ENCODE data around the gene LMX1B.

The LMX1B gene

DNA sequence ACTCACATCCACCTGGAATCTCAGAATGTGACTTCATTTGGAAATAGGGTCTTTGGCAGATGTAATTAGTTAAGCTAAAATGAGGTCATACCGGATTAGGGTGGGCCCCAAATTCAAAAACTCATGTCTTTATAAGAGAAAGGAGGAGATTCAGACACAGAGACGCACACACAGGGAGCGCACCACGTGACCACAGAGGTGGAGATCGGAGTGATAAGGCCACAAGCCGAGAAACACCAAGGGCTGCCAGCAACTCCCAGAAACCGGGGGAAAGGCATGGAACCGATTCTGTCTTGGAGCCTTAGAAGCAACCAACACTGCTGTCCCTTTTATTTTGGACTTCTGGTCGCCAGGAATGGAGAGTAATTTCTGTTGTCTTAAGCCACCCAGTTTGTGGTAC, 31.8 kb upstream of the LMX1B start:
- TF ChIP-seq, protein P1, sequence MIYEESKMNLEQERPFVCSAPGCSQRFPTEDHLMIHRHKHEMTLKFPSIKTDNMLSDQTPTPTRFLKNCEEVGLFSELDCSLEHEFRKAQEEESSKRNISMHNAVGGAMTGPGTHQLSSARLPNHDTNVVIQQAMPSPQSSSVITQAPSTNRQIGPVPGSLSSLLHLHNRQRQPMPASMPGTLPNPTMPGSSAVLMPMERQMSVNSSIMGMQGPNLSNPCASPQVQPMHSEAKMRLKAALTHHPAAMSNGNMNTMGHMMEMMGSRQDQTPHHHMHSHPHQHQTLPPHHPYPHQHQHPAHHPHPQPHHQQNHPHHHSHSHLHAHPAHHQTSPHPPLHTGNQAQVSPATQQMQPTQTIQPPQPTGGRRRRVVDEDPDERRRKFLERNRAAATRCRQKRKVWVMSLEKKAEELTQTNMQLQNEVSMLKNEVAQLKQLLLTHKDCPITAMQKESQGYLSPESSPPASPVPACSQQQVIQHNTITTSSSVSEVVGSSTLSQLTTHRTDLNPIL (CRISPR knock-in tag; IDR thresholded peaks at IDR 0.05; ENCODE audit: low read depth): no peak
- no peak for TF ChIP-seq PPARA (CRISPR knock-in tag; IDR thresholded peaks at IDR 0.05; ENCODE audit: borderline replicate concordance)
- ATAC-seq: no peak

DNA sequence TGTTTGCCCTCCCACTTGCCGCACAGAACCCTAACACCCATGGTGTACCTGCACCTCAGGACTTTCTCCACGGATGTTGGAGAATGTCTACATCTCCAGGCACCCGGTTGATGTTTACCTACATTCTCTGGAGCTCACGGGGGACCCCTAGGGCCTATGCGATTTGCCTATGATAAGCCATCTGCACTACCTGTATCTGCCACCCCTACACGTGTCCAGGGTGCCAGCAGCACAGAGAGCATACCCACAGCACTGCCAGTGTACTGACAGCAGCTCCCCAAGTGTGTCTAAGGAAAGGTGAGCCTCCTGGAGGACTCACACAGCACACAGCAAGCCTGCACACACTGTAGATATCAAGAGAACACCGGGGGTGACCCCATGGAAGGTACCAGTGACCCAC, 31.3 kb upstream of the LMX1B start:
- no peak for TF ChIP-seq ZFP3 (CRISPR knock-in tag; IDR thresholded peaks at IDR 0.05)
- TF ChIP-seq ESRRG (CRISPR knock-in tag; IDR thresholded peaks at IDR 0.05): no peak
- no peak for ATAC-seq

DNA sequence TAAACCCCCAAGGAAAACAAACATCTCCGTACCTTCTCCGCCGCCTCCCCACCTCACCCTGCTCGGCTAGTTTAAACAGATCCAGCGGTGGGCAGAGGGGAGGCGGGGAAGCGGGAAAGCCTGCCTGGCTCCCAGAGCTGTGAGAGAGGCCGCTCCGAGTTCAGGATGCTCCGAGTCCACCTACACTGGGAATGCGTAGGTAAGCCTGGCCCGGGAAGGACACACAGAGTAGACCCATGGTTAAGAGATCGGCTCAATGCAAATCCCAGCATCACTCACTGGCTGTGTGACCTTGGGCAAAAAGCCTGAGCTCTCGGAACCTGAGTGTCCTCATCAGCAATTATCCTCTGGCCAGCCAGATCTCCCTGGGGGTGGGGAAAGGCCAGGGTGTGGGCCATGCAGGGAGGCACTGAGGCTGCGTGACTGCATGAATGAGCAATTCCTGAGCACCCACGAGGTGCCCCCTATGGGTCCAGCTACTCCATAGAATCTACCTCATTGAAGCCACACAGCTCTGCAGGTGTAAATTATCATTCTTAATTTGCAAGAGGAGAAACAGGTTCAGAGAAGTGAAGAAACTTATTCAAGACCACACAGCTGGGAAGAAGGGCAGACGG, 30.5 kb upstream of the LMX1B start:
- ATAC-seq: no peak
- TF ChIP-seq ISL1 (CRISPR knock-in tag; IDR thresholded peaks at IDR 0.05): no peak
- TF ChIP-seq PATZ1 (CRISPR knock-in tag; IDR thresholded peaks at IDR 0.05; ENCODE audit: borderline replicate concordance): no peak
- TF ChIP-seq ZNF565 (CRISPR knock-in tag; conservative IDR thresholded peaks at IDR 0.05; ENCODE audit: low read depth): no peak
- no peak for TF ChIP-seq SNAI2 (CRISPR knock-in tag; IDR thresholded peaks at IDR 0.05)
- TF ChIP-seq ZNF8 (CRISPR knock-in tag; IDR thresholded peaks at IDR 0.05): no peak
- TF ChIP-seq RARB (CRISPR knock-in tag; IDR thresholded peaks at IDR 0.05): no peak
- TF ChIP-seq ZFP3 (CRISPR knock-in tag; IDR thresholded peaks at IDR 0.05): no peak
- no peak for TF ChIP-seq TSHZ2 (CRISPR knock-in tag; IDR thresholded peaks at IDR 0.05)
- no peak for TF ChIP-seq OSR1 (CRISPR knock-in tag; IDR thresholded peaks at IDR 0.05)
- no peak for TF ChIP-seq ZFP30 (CRISPR knock-in tag; IDR thresholded peaks at IDR 0.05)
- no peak for TF ChIP-seq ARNTL (CRISPR knock-in tag; IDR thresholded peaks at IDR 0.05; ENCODE audit: borderline replicate concordance, low read depth)

DNA sequence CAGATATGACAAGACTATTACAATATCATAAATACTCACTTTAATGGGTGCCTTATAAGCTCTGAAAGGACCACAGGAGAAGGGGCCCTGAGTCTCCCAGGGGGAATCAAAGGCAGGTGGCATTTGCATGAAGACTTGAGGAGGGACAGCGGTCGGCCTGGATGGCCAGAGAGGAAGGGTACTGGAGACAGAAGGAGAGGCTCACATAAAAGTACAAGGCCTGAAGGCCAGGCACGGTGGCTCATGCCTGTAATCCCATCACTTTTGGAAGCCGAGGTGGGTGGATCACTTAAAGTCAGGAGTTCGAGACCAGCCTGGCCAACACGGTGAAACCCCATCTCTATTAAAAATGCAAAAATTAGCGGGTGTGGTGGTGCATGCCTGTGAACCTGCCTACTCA, 29.1 kb upstream of the LMX1B start:
- TF ChIP-seq ZFP3 (CRISPR knock-in tag; IDR thresholded peaks at IDR 0.05): no peak
- no peak for TF ChIP-seq ISL1 (CRISPR knock-in tag; IDR thresholded peaks at IDR 0.05)
- TF ChIP-seq ZNF8 (CRISPR knock-in tag; IDR thresholded peaks at IDR 0.05): no peak
- no peak for ATAC-seq

GRCh38 chr9:126586236-126586635, 27.5 kb upstream of the LMX1B start:
- ATAC-seq: no peak

More at GRCh38 chr9:126586236-126586635, 27.5 kb upstream of the LMX1B start:
- TF ChIP-seq, protein P1 (CRISPR knock-in tag; IDR thresholded peaks at IDR 0.05; ENCODE audit: low read depth): no peak
- TF ChIP-seq CSDC2 (CRISPR knock-in tag; IDR thresholded peaks at IDR 0.05): no peak
- TF ChIP-seq, protein P2, sequence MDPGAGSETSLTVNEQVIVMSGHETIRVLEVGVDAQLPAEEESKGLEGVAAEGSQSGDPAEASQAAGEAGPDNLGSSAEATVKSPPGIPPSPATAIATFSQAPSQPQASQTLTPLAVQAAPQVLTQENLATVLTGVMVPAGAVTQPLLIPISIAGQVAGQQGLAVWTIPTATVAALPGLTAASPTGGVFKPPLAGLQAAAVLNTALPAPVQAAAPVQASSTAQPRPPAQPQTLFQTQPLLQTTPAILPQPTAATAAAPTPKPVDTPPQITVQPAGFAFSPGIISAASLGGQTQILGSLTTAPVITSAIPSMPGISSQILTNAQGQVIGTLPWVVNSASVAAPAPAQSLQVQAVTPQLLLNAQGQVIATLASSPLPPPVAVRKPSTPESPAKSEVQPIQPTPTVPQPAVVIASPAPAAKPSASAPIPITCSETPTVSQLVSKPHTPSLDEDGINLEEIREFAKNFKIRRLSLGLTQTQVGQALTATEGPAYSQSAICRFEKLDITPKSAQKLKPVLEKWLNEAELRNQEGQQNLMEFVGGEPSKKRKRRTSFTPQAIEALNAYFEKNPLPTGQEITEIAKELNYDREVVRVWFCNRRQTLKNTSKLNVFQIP (CRISPR knock-in tag; IDR thresholded peaks at IDR 0.05; ENCODE audit: borderline replicate concordance, low read depth): no peak
- no peak for TF ChIP-seq ZC3H10 (CRISPR knock-in tag; IDR thresholded peaks at IDR 0.05)
- no peak for TF ChIP-seq ESRRG (CRISPR knock-in tag; IDR thresholded peaks at IDR 0.05)
- no peak for TF ChIP-seq ZNF565 (CRISPR knock-in tag; conservative IDR thresholded peaks at IDR 0.05; ENCODE audit: low read depth)
- no peak for TF ChIP-seq GLIS3 (CRISPR knock-in tag; IDR thresholded peaks at IDR 0.05)

Measured in SK-N-SH treated with all-trans-retinoic acid at 6 μM for 48 hours (cell line).